Activated T-cell treated with anti-CD3 and anti-CD28 coated beads for 48 hours (primary cell): Measurements from ENCODE around the gene MTERF4.

Source experiments
- DNase-seq: peaks from one replicate; pipeline ENCODE4 v3.0.0-alpha.2; 2020; ENCODE audit warnings: low read depth

MTERF4 gene

GRCh38 chr2:241069821-241070281 is 32.2 kb downstream of the MTERF4 start:
- DNase-seq: no peak

GRCh38 chr2:241068942-241069810 is 32.9 kb downstream of the MTERF4 start:
- DNase-seq: no peak

GRCh38 chr2:241068136-241068941 is 33.7 kb downstream of the MTERF4 start:
- DNase-seq: no peak

GRCh38 chr2:241067501-241068135 is 34.5 kb downstream of the MTERF4 start:
- no peak for DNase-seq

- no peak for DNase-seq
Measured at GRCh38 chr2:241066893-241067341, 35.2 kb downstream of the MTERF4 start.

- no peak for DNase-seq
Measured at GRCh38 chr2:241066171-241066892, 35.8 kb downstream of the MTERF4 start.

- no peak for DNase-seq
Measured at GRCh38 chr2:241065355-241065803, 36.7 kb downstream of the MTERF4 start.

- no peak for DNase-seq
Measured at GRCh38 chr2:241064802-241065354, 37.2 kb downstream of the MTERF4 start.

GRCh38 chr2:241064008-241064801 is 37.9 kb downstream of the MTERF4 start:
- DNase-seq: peak; percentile 30

GRCh38 chr2:241063587-241063986 is 38.5 kb downstream of the MTERF4 start:
- no peak for DNase-seq

GRCh38 chr2:241063093-241063551 is 39.0 kb downstream of the MTERF4 start:
- no peak for DNase-seq

- no peak for DNase-seq
Measured at GRCh38 chr2:241062389-241063092, 39.5 kb downstream of the MTERF4 start.

- DNase-seq: no peak
Measured at GRCh38 chr2:241061275-241061674, 40.8 kb downstream of the MTERF4 start.

- no peak for DNase-seq
Measured at GRCh38 chr2:241053576-241054251, 48.4 kb downstream of the MTERF4 start.

- DNase-seq: no peak
Measured at GRCh38 chr2:241052677-241053360, 49.3 kb downstream of the MTERF4 start.

- DNase-seq: no peak
Measured at GRCh38 chr2:241051578-241052487, 50.3 kb downstream of the MTERF4 start.
